HG03108 (cell line): ENCODE measurements around the gene DNAJC28.
A peak's percentile ranks its signal among the peaks of the same experiment; 100 is the strongest.
"Not testable (repeated sequence)": the region's sequence is repeated elsewhere in the genome, so short reads cannot be mapped to it uniquely, and the experiment has no call there.

Experiments
- ATAC-seq: cut with Tn5 transposase; IDR thresholded peaks from one replicate; pipeline ENCODE4 v1.9.1; 2021; ENCODE audit warnings: moderate library complexity; ENCODE audit not compliant: unreplicated experiment

The DNAJC28 gene, protein sequence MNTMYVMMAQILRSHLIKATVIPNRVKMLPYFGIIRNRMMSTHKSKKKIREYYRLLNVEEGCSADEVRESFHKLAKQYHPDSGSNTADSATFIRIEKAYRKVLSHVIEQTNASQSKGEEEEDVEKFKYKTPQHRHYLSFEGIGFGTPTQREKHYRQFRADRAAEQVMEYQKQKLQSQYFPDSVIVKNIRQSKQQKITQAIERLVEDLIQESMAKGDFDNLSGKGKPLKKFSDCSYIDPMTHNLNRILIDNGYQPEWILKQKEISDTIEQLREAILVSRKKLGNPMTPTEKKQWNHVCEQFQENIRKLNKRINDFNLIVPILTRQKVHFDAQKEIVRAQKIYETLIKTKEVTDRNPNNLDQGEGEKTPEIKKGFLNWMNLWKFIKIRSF

DNA sequence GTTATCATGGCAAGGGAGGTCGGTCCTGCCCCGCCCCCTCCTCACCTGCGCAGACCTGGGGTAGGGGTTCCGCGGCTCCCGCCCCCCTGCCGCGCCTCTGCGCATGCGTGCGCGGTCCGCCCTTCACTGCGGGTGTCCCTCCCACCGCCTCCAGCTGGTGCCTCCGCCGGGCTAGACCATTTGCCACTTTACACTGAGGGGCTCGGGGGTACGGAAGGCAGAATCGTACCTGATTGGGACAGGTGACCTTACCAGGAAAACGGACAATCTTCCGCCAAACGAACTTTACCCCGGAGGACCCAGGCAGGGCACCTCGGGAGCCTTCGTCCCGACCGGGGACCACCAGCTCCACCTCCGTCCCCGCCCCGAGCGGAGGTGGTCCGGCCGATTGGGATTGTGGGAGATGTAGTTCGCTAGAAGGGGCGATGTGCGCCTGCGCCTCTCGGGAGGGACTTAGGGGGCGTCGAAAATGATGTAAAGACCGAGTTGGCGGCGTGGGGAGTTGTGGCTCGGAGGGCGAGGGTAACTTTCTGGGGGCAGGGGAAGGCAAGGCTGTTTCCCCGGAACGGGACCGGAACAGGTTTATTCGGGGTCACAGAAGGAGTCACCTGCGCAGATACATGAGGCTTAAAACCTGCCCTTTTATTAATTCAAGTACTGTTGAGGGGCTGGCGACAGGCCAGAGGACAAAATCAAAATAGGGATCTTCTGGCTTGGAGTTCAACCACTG, at the start of gene DNAJC28:
TSS of gene DNAJC28 (minus strand) at position 344 of the 730 bp plus-strand sequence. CDS start 2,323 bp downstream, outside the sequence.
- peak; percentile 98 for ATAC-seq

DNA sequence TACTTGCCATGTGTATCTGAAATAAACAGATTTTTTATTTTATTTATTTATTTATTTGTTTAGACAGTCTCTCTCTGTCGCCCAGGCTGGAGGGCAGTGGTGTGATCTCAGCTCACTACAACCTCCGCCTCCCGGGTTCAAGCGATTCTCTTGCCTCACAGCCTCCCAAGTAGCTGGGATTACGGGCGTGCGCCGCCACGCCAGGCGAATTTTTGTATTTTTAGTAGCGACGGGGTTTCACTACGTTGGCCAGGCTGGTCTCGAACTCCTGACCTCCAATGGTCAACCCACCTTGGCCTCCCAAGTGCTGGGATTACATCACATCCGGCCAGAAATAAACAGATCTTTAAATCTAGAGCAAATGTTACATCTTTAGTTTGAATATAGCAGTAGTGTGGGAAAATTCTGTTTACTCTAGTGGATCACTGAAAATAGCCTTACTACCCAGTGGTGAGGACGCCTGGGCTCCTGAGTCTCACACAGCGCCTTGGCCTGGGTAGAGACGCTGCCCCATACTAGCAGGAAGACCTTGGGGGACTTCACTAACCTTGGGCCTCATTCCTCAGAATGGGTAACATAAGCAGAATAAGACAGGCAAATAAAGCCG, 49.7 kb upstream of the DNAJC28 start:
- ATAC-seq = no peak

DNA sequence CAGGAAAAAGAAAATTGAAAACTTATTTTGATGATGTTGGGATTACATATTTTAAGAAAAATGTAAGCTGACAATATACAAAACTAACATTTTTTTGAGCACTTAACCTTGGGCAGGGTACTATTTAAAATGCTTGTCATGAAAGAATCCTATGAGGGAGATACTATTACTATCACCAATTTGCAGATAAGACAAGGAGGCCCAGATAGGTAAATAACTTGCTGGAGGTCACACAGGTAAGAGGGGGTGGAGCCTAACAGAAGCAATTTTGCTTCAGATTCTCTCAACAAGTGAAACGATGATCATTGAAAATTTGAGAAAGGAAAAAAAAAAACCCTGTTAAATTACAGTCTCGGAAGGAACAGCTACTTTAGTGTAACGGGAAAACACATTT, 49.2 kb upstream of the DNAJC28 start:
- ATAC-seq = no peak

DNA sequence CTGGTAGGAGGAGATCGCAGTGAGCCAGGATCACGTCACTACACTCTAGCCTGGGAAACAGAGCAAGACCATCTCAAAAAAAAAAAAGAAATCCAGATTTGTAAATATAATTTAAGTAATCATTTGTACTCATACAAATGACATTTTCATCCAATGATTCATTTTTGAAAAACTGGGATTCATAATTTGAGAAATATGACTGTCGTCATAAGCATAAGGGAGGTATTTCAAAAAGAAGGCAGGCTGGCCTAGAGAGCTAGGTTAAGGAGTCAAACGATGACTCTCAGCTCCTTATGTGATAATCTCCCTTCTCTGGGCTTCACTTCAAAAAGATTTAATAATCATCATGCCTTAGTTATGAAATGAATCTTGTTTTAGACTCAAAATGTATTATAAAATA, 48.1 kb upstream of the DNAJC28 start:
- no peak for ATAC-seq

DNA sequence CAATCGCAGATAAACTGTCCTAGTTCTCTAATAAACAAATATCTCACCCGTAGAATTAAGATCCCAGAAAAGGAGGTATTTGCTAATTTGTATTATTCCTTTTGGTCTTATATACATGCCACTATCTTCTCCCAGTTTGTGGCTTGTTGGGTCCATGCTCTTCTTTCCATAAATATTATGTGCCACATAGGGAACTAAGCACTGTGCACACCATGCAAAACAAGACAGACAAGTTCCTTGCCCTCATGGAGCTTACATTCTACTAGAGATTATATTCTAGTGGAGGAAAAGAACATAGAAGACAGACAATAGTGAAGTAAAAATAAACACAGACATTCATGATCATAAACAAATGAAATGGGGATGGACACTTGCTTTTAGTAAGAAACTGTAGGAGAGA, 45.7 kb upstream of the DNAJC28 start:
- no peak for ATAC-seq

DNA sequence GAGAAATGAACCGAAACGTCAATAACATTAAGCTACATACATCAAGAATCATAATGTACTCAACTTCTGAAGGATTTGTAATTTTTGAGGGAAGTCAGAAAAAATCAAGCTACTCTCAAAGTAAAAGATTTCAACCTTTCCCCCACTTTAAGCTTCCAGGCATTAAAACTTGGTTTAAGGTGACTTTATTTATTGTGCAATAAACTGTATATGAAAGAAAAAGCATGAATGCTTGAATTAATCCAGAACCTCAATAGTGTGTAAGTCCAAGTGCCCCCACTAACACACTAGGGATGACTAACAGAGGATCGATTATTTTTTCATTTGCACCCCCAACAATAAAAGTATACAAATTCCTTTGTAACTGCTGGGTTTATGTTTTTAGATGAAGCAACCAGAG, 39.5 kb upstream of the DNAJC28 start:
- no peak for ATAC-seq

DNA sequence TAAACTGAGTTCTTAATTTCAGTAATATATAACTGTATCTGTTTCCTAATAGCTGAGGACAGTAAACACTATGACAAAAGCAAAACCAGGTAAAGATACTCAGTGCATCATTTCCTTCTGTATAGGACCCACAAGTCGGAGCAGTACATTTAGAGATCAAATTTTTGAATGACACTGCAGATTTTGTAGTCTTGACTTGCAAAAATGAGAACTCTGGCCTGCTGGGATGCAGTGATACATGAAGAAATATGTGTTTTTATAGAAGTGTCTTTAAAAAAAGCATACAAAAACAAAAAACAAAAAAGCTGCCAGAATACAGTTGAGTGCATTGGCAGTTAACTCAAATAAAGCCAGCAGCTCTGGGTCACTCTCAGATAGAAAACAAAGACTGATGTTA, 31.4 kb upstream of the DNAJC28 start:
- ATAC-seq = no peak

DNA sequence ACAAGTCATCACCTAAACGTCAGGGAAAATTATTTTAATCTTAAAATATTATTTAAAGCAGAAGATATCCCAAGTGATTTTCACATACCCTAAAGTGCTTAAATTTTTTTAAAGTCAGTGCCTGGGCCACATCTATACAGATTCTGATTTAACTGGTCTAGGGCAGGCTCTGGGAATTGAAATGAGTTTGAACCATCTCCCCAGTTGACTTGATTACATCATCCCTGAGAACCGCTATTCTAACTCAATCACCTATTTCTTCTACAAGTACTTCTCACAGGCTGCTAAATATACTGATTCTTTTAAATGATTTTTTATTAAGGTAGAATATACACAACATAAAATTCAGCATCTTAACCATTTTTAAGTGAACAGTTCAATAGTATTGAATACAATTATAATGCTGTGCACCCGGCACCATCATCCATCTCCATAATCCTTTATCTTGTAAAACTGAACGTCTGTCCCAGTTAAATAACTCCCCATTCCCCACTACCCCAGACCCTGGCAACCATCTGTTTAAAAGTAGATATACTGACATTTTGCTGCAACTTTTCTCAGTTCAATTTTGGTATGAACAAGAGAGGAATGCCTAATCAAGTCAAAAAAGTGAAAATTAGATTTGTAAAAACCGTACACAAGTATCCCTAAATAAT, 30.9 kb upstream of the DNAJC28 start:
- ATAC-seq = no peak

DNA sequence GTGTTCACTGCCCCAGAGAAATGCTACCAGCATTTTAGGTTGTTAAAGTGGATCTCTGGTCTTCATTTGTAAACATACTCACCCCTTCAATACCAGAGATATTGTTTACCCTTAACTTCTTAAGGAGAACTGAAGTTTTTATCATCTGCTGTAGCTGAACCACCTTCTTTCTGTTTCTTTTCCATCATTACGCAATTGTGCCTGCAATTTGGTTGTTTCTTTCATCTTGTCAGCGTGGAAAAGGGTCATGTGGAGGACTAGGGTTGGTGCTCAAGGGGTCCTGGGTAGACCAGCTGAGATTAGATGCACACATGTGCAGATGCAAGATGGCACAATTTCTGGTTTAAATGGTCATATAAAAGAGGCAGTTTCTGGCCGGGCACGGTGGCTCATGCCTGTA, 27.4 kb upstream of the DNAJC28 start:
- ATAC-seq = no peak

DNA sequence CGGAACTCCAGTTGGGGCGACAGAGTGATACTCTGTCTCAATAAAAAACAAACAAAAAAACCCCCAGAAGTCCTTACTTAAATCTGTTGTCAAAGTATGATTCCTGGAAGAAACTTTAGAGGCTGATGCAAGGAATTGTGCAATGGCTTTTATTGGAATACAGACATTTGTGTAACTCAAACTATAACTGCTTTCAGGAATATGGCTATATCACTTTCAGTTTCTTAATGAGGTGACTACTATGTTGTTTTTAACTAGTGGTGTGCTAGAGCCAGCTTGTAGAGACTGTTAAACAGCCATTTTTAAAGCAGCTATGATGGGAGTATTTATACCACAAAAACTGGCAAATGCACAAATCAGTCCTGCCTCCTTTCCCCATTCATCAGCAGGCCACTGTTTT, 22.7 kb upstream of the DNAJC28 start:
- ATAC-seq = no peak

DNA sequence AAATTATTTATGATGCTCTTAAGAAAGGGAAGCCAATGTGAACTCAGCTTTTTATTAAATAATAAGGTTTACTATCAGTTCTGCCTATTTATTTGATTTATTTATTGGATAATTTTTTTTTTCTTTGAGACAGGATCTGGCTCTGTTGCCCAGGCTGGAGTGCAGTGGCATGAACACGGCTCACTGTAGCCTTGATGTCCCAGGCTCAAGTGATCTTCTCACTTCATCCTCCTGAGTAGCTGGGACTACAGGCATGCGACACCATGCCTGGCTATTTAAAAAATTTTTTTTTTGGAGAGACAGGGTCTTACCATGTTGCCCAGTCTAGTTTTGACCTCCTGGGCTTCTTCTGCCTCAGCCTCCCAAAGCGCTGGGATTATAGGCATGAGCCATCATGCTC, 21.0 kb upstream of the DNAJC28 start:
- no peak for ATAC-seq

DNA sequence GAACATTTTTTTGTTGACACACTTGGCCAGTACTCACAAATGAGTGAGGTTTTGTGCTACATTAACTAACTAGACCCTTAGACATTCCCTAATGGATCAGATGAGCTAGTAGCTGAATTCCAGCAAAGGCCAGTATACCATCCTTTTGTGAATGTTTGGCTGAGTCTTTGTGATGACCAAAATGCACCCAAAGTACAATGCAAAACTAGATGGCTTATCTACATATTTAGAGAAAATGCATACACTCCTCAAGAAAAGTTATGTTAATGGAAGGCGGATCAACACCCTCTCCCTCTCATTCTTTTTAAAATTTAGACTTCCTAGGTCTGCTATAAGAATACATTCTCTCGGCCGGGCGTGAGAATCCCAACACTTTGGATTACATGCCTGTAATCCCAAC, 20.1 kb upstream of the DNAJC28 start:
- ATAC-seq = no peak

DNA sequence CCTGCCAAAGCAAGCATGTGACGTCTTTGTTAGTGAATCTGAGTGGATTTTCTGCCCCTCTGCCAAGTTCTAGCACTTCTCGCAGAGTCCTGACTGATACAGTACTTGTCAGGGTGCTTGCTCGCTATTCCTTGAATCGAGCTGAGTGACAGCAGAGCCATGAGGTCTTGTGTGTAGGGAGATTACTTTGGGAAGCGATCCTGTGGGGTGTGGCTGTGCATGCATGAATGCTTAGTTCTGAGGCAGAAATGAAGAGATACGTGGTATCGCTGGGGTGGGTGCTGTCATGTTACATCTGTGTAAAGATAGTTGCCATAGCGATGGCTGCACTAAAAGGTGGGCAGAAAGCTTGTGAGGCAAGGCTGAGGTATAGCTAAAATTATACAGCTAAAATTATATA, 19.3 kb upstream of the DNAJC28 start:
- ATAC-seq = no peak

DNA sequence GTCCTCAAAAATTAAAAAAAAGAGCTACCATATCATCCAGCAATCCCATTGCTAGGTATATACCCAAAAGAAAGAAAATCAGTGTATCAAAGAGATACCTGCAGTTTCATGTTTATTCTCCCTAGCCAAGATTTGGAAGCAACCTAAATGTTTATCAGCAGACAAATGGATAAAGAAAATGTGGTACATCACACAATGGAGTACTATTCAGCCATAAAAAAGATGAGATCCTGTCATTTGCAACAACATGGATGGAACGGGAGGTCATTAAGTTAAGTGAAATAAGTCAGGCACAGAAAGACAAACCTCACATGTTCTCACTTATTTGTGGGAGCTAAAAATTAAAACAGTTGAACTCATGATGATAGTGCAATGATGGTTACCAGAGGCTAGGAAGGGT, 15.5 kb upstream of the DNAJC28 start:
- ATAC-seq = not testable (repeated sequence)

DNA sequence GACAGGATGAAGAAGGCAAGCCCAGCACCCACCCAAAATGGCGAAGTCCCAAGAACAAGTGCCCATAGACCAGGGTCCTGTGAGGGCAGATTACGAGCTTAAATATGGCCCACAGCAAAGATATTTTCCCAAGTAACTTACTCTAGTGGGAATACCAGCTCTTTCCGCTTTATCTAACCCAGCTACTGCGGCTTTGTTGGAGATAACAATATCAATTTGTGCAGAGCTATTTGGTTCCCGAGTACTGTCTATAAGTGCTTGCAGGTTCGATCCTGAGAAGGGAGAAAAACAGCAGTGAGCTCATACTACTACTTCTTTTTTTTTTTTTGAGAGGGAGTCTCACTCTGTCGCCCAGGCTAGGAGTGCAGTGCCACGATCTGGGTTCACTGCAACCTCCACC, 14.3 kb upstream of the DNAJC28 start:
- ATAC-seq = no peak

DNA sequence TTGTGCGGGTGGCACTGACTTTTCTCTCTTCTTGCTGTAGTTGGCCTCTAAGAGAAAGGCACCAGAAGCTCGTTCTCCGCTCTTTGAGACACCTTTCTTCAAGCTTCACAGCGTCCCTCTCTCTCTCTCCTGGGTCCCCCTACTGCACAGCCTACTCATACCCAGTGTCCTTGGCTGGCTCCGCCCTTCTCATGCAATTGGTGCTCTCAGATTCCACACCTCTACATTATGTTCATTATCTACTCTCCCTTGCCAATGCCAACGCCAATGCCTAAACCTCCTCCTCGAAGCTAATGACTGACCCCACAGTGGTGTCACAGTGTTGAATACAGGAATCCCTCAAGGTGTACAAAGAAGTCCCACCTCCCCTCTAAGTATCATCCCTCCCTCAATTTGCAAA, 4.8 kb upstream of the DNAJC28 start:
- no peak for ATAC-seq

DNA sequence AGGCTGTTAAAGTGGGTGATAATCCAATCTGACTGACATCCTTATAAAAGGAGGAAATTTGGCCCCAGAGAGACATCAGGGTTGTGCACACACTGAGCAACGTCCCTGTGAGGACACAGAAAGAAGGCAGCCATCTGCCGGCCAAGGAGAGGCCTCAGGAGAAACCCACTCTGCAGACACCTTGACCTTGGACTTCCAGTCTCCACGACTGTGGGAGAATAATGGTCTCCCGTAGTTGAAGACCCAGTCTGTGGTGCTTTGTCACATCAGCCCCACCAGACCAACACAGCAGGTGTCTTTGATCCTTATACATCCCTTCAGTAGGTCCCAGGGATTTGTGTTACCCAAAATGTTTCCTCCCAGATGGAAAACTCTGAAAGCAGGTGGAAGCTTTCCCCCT, 4.2 kb upstream of the DNAJC28 start:
- no peak for ATAC-seq

DNA sequence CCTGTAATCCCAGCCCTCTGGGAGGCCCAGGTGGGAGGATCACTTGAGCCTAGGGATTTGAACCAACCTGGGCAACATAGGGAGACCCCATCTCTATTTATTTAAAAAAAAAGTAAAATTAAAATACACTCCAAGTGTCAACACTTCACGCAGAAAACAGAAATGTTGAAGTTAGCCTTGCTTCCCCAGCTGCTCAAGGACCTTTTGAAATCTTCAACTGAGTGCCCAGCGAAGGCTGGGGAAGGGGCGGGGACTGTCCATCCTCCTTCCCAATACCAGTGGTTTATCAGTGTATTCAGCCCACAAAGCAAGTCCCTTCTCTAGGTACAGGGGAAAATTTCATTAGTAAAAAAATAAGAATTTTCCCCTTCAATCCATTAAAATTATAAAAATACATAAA, 2.2 kb upstream of the DNAJC28 start:
- ATAC-seq = no peak

DNA sequence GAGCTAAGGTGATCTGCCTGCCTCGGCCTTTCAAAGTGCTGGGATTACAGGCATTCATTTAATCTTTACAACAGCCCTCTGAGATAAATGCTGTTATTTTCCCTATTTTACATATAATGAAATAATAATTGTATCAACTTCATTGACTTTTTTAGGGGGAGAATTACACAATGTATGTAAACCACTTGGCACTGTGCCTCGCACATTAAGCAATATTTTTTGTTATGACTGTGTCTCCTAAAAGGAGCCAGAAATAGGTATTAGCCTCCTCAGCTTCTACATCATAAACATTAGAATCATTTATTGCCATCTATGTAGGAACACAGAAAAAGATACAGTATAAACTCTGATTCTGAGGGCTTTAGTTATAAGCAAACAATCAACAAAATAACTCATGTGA, 1.1 kb upstream of the DNAJC28 start:
- ATAC-seq = no peak

DNA sequence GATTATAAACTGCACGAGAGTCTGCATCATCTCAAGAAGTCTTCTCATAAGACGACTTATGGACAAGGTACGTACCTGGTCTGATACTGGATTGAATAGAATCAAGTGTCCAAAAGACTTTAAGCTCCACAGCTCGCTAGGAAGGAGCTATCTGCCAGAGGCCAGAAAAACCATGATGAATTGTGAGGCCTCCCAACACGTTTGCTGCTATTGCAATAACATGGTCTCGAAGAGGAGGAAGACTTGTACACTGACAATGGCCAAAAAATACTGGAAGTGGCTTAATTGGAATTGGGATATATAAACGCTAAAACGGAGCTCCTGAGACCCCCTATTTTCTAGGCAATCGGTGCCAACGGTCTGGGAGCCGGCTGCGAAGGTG, 534 bp downstream of the DNAJC28 start:
- no peak for ATAC-seq

DNA sequence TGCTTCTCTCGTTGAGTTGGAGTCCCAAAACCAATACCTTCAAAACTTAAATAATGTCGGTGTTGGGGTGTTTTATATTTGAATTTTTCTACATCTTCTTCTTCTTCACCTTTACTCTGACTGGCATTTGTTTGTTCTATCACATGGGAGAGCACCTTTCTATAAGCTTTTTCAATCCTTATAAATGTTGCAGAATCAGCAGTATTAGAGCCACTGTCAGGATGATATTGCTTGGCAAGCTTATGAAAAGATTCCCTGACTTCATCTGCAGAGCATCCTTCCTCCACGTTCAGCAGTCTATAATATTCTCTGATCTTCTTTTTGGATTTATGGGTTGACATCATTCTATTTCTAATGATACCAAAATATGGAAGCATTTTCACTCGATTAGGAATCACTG, 2.6 kb downstream of the DNAJC28 start:
- no peak for ATAC-seq

DNA sequence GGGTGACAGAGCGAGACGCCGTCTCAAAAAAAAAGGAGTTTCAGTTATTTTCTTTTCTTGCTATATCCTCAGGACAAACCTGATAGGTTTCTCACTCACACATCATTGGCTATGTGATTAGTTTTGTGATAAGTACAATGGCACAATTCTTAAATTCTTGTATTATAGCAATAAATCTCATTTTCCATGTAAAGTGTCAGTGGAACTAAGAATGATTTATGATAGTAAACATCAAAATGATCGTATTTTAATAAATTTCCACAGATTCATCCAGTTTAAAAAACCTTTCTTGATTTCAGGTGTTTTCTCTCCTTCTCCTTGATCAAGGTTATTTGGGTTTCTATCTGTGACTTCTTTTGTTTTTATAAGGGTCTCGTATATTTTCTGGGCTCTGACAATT, 3.5 kb downstream of the DNAJC28 start:
- no peak for ATAC-seq
